HEK293 (cell line): ENCODE measurements around the gene KRTAP5-4.

Source experiments
- HOXC10 ChIP-seq: sonication (generic); formaldehyde crosslinking; IDR thresholded peaks from 2 replicates; pipeline ENCODE4 v1.8.1; 2023; ENCODE audit warnings: mild to moderate bottlenecking, missing genetic modification reagents
- INSM2 ChIP-seq: fragments of 450-650 bp; formaldehyde crosslinking; IDR thresholded peaks from 2 replicates; pipeline ENCODE4 v1.5.1; 2016; ENCODE audit warnings: missing biosample characterization, missing genetic modification characterization
- REPIN1 ChIP-seq: fragments of 450-650 bp; formaldehyde crosslinking; IDR thresholded peaks from 2 replicates; pipeline ENCODE4 v1.5.1; 2017; ENCODE audit warnings: missing biosample characterization, missing genetic modification characterization, low read depth
- REST ChIP-seq: fragments of 450-650 bp; formaldehyde crosslinking; IDR thresholded peaks from 2 replicates; pipeline ENCODE4 v1.5.1; 2016; ENCODE audit warnings: missing biosample characterization, missing genetic modification characterization
- ZBTB10 ChIP-seq: fragments of 450-650 bp; formaldehyde crosslinking; IDR thresholded peaks from 2 replicates; pipeline ENCODE4 v1.5.1; 2016; ENCODE audit warnings: missing biosample characterization, missing genetic modification characterization
- ZBTB49 ChIP-seq: fragments of 450-650 bp; formaldehyde crosslinking; IDR thresholded peaks from 2 replicates; pipeline ENCODE4 v1.5.1; 2016; ENCODE audit warnings: missing biosample characterization, missing genetic modification characterization, low read depth
- ZBTB8A ChIP-seq: fragments of 450-650 bp; formaldehyde crosslinking; IDR thresholded peaks from 2 replicates; pipeline ENCODE4 v1.5.1; 2016; ENCODE audit warnings: missing biosample characterization, missing genetic modification characterization
- ZIC2 ChIP-seq: fragments of 450-650 bp; formaldehyde crosslinking; IDR thresholded peaks from 2 replicates; pipeline ENCODE4 v1.5.1; 2016; ENCODE audit warnings: missing biosample characterization, missing genetic modification characterization
- ZNF148 ChIP-seq: fragments of 450-650 bp; formaldehyde crosslinking; IDR thresholded peaks from 2 replicates; pipeline ENCODE4 v1.5.0; 2017; ENCODE audit warnings: missing biosample characterization, missing genetic modification characterization, borderline replicate concordance
- ZNF175 ChIP-seq: fragments of 450-650 bp; formaldehyde crosslinking; IDR thresholded peaks from 2 replicates; pipeline ENCODE4 v1.5.1; 2016; ENCODE audit warnings: missing biosample characterization, missing genetic modification characterization
- ZNF184 ChIP-seq: fragments of 450-650 bp; IDR thresholded peaks from 2 replicates; pipeline ENCODE4 v1.5.1; 2018; ENCODE audit warnings: missing biosample characterization, mild to moderate bottlenecking, missing genetic modification characterization
- ZNF19 ChIP-seq: fragments of 450-650 bp; formaldehyde crosslinking; IDR thresholded peaks from 2 replicates; pipeline ENCODE4; 2016; ENCODE audit warnings: missing biosample characterization, missing genetic modification characterization, low read depth
- ZNF211 ChIP-seq: fragments of 450-650 bp; formaldehyde crosslinking; IDR thresholded peaks from 2 replicates; pipeline ENCODE4 v1.5.1; 2016; ENCODE audit warnings: low read depth, missing biosample characterization, missing genetic modification characterization
- ZNF335 ChIP-seq: fragments of 450-650 bp; formaldehyde crosslinking; conservative IDR thresholded peaks from 2 replicates; pipeline ENCODE4 v1.5.1; 2016; ENCODE audit warnings: missing biosample characterization, missing genetic modification characterization
- ZNF48 ChIP-seq: fragments of 450-650 bp; formaldehyde crosslinking; IDR thresholded peaks from 2 replicates; pipeline ENCODE4 v1.5.1; 2016; ENCODE audit warnings: missing biosample characterization, missing genetic modification characterization
- ZNF558 ChIP-seq: fragments of 450-650 bp; formaldehyde crosslinking; IDR thresholded peaks from 2 replicates; pipeline ENCODE4 v1.5.1; 2016; ENCODE audit warnings: missing biosample characterization, missing genetic modification characterization
- ZNF610 ChIP-seq: fragments of 450-650 bp; formaldehyde crosslinking; IDR thresholded peaks from 2 replicates; pipeline ENCODE4 v1.5.1; 2016; ENCODE audit warnings: missing biosample characterization, missing genetic modification characterization, borderline replicate concordance
- ZNF626 ChIP-seq: fragments of 450-650 bp; sonication (Bioruptor Pico); formaldehyde crosslinking; IDR thresholded peaks from 2 replicates; pipeline ENCODE4 v1.5.1; 2018; ENCODE audit warnings: missing biosample characterization, missing genetic modification characterization, inconsistent platforms
- ZNF76 ChIP-seq: fragments of 450-650 bp; formaldehyde crosslinking; IDR thresholded peaks from 2 replicates; pipeline ENCODE4; 2016; ENCODE audit warnings: low read depth, missing biosample characterization, missing genetic modification characterization, borderline replicate concordance
- ZSCAN16 ChIP-seq: fragments of 450-650 bp; formaldehyde crosslinking; IDR thresholded peaks from 2 replicates; pipeline ENCODE4 v1.5.1; 2016; ENCODE audit warnings: missing biosample characterization, missing genetic modification characterization
- TF ChIP-seq, protein P1 (sequence below): fragments of 450-650 bp; formaldehyde crosslinking; IDR thresholded peaks from 2 replicates; pipeline ENCODE4 v1.5.1; 2016; ENCODE audit warnings: missing biosample characterization, missing genetic modification characterization
- TF ChIP-seq, protein P2 (sequence below): fragments of 450-650 bp; formaldehyde crosslinking; IDR thresholded peaks from 2 replicates; pipeline ENCODE4 v1.5.1; 2017; ENCODE audit warnings: missing biosample characterization, missing genetic modification characterization

Gene KRTAP5-4

DNA sequence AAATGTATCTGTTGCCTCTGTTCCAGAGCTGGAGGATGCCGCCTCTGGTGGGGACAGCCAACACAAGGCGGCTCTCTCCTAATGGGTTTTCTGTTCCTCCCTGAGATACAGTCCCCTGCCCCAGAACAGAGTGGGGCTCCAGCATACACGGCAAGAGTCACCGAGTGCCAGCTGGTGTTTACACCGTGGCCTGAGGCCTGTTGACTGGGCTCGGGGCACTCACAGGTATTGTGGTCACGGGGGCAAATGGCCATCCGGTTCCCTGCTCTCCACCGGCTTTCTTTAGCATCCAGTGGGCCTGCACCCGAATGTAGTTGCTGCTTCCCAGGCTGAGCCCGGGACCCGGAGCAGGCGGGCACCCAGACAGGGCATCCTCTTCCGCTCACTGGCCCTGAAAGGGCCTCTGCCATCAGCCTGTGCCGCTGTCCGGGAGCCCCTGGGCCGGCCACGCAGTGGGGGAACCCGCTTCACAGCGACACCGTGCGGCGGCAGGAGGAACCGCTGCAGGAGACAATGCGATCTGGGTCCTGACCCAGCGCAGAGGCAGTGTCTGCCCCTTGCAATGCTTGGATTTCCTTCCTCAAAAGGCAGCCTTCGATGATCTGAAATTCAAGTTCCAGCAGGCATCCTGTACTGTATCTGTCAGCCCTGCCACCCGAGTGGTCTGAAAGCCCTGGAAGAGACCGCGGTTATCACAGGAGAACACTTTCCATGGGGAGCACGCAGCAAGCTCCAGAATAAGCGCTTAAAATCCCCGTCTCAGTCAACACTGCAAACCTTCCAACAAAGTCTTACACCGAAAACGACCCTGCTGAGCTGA lies 6.8 kb upstream of the KRTAP5-4 start (continued):
- TF ChIP-seq, protein P1, sequence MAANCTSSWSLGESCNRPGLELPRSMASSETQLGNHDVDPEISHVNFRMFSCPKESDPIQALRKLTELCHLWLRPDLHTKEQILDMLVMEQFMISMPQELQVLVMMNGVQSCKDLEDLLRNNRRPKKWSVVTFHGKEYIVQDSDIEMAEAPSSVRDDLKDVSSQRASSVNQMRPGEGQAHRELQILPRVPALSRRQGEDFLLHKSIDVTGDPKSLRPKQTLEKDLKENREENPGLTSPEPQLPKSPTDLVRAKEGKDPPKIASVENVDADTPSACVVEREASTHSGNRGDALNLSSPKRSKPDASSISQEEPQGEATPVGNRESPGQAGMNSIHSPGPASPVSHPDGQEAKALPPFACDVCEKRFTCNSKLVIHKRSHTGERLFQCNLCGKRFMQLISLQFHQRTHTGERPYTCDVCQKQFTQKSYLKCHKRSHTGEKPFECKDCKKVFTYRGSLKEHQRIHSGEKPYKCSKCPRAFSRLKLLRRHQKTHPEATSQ = no peak
- TF ChIP-seq ZNF626 (tag by site-specific recombination) = no peak
- TF ChIP-seq REPIN1 (tag by site-specific recombination) = no peak
- peak; percentile 61 for TF ChIP-seq ZNF335 (tag by site-specific recombination)
- TF ChIP-seq ZNF211 (tag by site-specific recombination) = no peak
- TF ChIP-seq, protein P2, sequence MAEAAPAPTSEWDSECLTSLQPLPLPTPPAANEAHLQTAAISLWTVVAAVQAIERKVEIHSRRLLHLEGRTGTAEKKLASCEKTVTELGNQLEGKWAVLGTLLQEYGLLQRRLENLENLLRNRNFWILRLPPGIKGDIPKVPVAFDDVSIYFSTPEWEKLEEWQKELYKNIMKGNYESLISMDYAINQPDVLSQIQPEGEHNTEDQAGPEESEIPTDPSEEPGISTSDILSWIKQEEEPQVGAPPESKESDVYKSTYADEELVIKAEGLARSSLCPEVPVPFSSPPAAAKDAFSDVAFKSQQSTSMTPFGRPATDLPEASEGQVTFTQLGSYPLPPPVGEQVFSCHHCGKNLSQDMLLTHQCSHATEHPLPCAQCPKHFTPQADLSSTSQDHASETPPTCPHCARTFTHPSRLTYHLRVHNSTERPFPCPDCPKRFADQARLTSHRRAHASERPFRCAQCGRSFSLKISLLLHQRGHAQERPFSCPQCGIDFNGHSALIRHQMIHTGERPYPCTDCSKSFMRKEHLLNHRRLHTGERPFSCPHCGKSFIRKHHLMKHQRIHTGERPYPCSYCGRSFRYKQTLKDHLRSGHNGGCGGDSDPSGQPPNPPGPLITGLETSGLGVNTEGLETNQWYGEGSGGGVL = no peak
- TF ChIP-seq HOXC10 (CRISPR knock-in tag) = no peak
- TF ChIP-seq ZNF175 (tag by site-specific recombination) = no peak
- no peak for TF ChIP-seq ZNF148 (tag by site-specific recombination)
- no peak for TF ChIP-seq ZNF76 (tag by site-specific recombination)
- TF ChIP-seq ZBTB8A (tag by site-specific recombination) = no peak
- TF ChIP-seq ZBTB49 = no peak
- TF ChIP-seq INSM2 (tag by site-specific recombination) = no peak
- TF ChIP-seq ZBTB10 (tag by site-specific recombination) = 0 out of 2 replicates have a peak, but pooled peaks have one; percentile 30
- no peak for TF ChIP-seq ZNF558 (tag by site-specific recombination)
- TF ChIP-seq ZNF48 (tag by site-specific recombination) = no peak
- no peak for TF ChIP-seq ZNF610 (tag by site-specific recombination)
- TF ChIP-seq REST (tag by site-specific recombination) = peak; percentile 32; the same call in 1 of the 2 replicates
- TF ChIP-seq ZNF184 (tag by site-specific recombination) = no peak
- TF ChIP-seq ZIC2 = peak; percentile 33
- no peak for TF ChIP-seq ZSCAN16
- no peak for TF ChIP-seq ZNF19 (tag by site-specific recombination)
